GM21447 (cell line): ENCODE data around the gene HID1.
"Not testable (repeated sequence)": the region's sequence is repeated elsewhere in the genome, so short reads cannot be mapped to it uniquely, and the experiment has no call there.

Source experiments
- ATAC-seq: cut with Tn5 transposase; IDR thresholded peaks from one replicate; pipeline ENCODE4 v1.9.1; 2021; ENCODE audit not compliant: unreplicated experiment

HID1 gene

GRCh38 chr17:74972107-74972972, at the start of gene HID1:
TSS of gene HID1 (minus strand) at chr17:74972759. CDS start at chr17:74972656, 103 bp downstream.
- ATAC-seq: no peak

GRCh38 chr17:75020331-75021110, 48.0 kb upstream of the HID1 start:
- ATAC-seq: no peak

GRCh38 chr17:75019710-75020109, 47.2 kb upstream of the HID1 start:
- no peak for ATAC-seq

GRCh38 chr17:75019146-75019545, 46.6 kb upstream of the HID1 start:
- no peak for ATAC-seq

GRCh38 chr17:75013092-75013559, 40.6 kb upstream of the HID1 start:
- peak; percentile 15 for ATAC-seq

GRCh38 chr17:75012346-75013091, 40.0 kb upstream of the HID1 start, which contains the start of gene MRPL58:
TSS of gene MRPL58 (plus strand) at chr17:75012670. CDS start at chr17:75012687, 17 bp downstream.
- peak; percentile 79 for ATAC-seq

- ATAC-seq: no peak
These were observed 39.5 kb upstream of the HID1 start for GRCh38 chr17:75012096-75012345.

GRCh38 chr17:75011401-75012095, 39.0 kb upstream of the HID1 start:
- no peak for ATAC-seq

- no peak for ATAC-seq
These were observed 38.3 kb upstream of the HID1 start for GRCh38 chr17:75010683-75011400.

GRCh38 chr17:75009139-75009724, 36.7 kb upstream of the HID1 start:
- no peak for ATAC-seq

- no peak for ATAC-seq
These were observed 35.8 kb upstream of the HID1 start for GRCh38 chr17:75008373-75008772.

- ATAC-seq: no peak
These were observed 34.1 kb upstream of the HID1 start for GRCh38 chr17:75006653-75007052.

- not testable (repeated sequence) for ATAC-seq
These were observed 33.5 kb upstream of the HID1 start for GRCh38 chr17:75006084-75006483.

GRCh38 chr17:75005291-75005690, 32.7 kb upstream of the HID1 start:
- no peak for ATAC-seq

- no peak for ATAC-seq
These were observed 31.8 kb upstream of the HID1 start for GRCh38 chr17:75004371-75004770.

GRCh38 chr17:75003957-75004355, 31.4 kb upstream of the HID1 start:
- no peak for ATAC-seq

- no peak for ATAC-seq
These were observed 30.8 kb upstream of the HID1 start for GRCh38 chr17:75003070-75003956.

- no peak for ATAC-seq
These were observed 29.6 kb upstream of the HID1 start for GRCh38 chr17:75001915-75002843.
